Activated naive CD8-positive, alpha-beta T cell treated with anti-CD3 and anti-CD28 coated beads, Interleukin-2, amount 10 ng/mL, durations not matched to agents 7 days and 5 days (primary cell): Measurements from ENCODE around the gene CORO1C. TPM values are rescaled to one million over a fixed set of nuclear protein-coding genes. Genes with fewer than 3 reads are reported as not detected.

ENCODE experiments used
- ATAC-seq: fragments of 150-1000 bp; cut with Tn5 transposase; one replicate; pipeline ENCODE4 v1.10.0; 2021; ENCODE audit warnings: low read depth, moderate library complexity
- POLR2A ChIA-PET: fragments of 350-600 bp; sonication (Branson Sonifier 250); formaldehyde crosslinking; loops from one replicate; lab custom pipeline; 2021; ENCODE audit warnings: antibody characterized with exemption; lab: Charles Lee
- DNase-seq: peaks from one replicate; pipeline ENCODE4 v3.0.0; 2021
- H3K27ac Mint-ChIP-seq: one replicate; pipeline ENCODE4 v1.8.0; 2022; ENCODE audit warnings: mild to moderate bottlenecking, mixed read lengths
- H3K27me3 Mint-ChIP-seq: one replicate; pipeline ENCODE4 v1.8.0; 2022; ENCODE audit warnings: mild to moderate bottlenecking, moderate library complexity, mixed read lengths
- H3K36me3 Mint-ChIP-seq: one replicate; pipeline ENCODE4 v1.8.0; 2021; ENCODE audit warnings: mild to moderate bottlenecking, mixed read lengths
- H3K4me1 Mint-ChIP-seq: one replicate; pipeline ENCODE4 v1.8.0; 2021; ENCODE audit warnings: mixed read lengths
- H3K4me3 Mint-ChIP-seq: one replicate; pipeline ENCODE4 v1.8.0; 2022; ENCODE audit warnings: mild to moderate bottlenecking, moderate library complexity, mixed read lengths
- H3K9me3 Mint-ChIP-seq: one replicate; pipeline ENCODE4 v1.8.0; 2021; ENCODE audit warnings: mixed read lengths
- total RNA-seq, 2 experiments: library from RNA; stranded (reverse); gene quantifications; one replicate each; pipeline ENCODE4 v1.2.3, GENCODE V29; 2021

Gene CORO1C
- total RNA-seq, 2 experiments from 2014 or later: 47.4 to 53.7 TPM

DNA sequence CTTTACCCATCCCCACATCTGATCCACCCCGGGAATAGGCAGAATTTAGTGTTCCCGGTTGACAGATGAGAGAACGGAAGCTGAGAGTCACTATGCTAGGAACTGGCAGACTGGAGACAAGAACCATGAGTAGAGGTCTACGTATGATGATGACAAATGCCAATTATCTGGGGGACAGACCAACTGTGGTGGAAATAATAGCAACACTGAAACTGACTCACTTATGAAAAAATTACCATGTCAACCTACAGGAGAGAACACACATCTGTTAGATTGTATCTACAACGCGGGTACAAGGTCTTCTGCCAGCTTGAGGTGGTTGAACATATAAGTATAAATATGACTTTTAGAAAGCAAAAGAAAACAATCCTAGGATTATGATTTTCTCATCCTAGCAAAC is 82.2 kb downstream of the CORO1C start:
- no peak overlapping the region for H3K27ac Mint-ChIP-seq
- no peak for ATAC-seq
- H3K4me1 Mint-ChIP-seq: peaks cover 25% of the 10 kb centered on the region
- peaks cover 27% of the 10 kb centered on the region for H3K36me3 Mint-ChIP-seq
- H3K27me3 Mint-ChIP-seq: no peaks in the 10 kb centered on the region
- no peaks in the 10 kb centered on the region for H3K9me3 Mint-ChIP-seq
- no peak for DNase-seq
- no peak overlapping the region for H3K4me3 Mint-ChIP-seq
- POLR2A ChIA-PET: interaction anchor here (5.3 kb wide), 1 partner anchor 14 kb away, joined by 63 read pairs; the partner anchor contains the start of gene SELPLG

DNA sequence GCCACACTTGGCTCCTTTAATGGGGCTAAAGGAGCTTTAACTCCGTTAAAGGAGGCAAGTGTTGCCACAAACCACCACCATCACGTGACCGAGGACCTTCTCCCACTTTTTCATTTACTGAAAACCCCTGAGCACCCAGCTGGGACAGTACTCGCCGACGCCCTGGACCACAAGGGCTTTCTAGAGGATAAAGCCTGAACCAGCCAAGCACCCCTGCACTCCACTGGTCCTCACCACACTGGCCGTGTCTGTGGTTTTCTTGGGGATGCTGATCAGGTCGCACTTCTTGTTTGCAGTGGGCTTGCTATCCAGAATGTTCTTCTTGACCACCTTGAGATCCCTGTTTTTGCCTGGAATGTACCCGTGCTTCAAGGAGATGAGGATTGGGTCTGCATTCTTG is 82.9 kb downstream of the CORO1C start:
- Mint-ChIP-seq H3K27ac (no peak overlapping the region), H3K4me3 (no peak overlapping the region), H3K36me3 (peaks cover 33% of the 10 kb centered on the region), H3K9me3 (no peaks in the 10 kb centered on the region), H3K4me1 (peaks cover 25% of the 10 kb centered on the region), H3K27me3 (no peaks in the 10 kb centered on the region)
- DNase-seq (no peak), ATAC-seq (no peak)
- POLR2A ChIA-PET: interaction anchor here (5.3 kb wide), 1 partner anchor 14 kb away, joined by 63 read pairs; the partner anchor contains the start of gene SELPLG

DNA sequence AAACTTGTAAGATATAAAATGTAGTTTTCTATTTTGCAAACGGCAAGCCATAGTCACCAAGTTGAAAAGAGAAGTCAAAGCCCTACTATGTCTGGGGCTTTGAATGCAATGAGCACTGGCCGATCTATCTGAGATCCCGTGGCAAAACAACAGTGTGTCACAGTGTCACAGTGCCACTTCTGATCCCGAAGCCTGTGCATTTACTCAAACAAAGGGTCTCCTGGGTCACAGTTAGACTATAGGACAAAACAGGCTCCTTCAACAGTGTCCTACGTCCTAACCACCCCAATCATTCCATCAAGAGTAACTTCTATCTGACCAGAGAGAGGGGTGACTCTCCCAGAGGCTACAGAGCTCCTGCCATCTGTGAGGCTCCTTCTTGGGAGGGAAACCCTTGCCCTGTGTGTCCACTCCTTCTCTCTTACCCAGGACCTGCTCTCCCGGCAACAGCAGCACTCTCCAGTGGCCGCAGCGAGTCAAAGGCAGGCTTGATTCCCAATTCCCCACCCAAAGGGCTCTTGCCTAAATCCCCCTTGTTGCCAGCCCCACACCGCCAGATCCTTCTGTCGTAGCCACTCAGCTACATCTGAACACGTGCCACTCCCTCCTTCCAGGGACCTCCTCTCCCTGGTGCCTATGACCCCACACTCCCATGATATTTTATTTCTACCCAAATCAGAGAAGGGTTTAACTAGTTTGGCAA is 83.6 kb downstream of the CORO1C start:
- Mint-ChIP-seq H3K4me3 (no peak overlapping the region), H3K27me3 (no peaks in the 10 kb centered on the region), H3K4me1 (peaks cover 25% of the 10 kb centered on the region), H3K27ac (no peak overlapping the region), H3K36me3 (peaks cover 33% of the 10 kb centered on the region), H3K9me3 (no peaks in the 10 kb centered on the region)
- POLR2A ChIA-PET: interaction anchor here (5.3 kb wide), 1 partner anchor 13 kb away, joined by 63 read pairs; the partner anchor contains the start of gene SELPLG
- no peak for ATAC-seq
- no peak for DNase-seq

DNA sequence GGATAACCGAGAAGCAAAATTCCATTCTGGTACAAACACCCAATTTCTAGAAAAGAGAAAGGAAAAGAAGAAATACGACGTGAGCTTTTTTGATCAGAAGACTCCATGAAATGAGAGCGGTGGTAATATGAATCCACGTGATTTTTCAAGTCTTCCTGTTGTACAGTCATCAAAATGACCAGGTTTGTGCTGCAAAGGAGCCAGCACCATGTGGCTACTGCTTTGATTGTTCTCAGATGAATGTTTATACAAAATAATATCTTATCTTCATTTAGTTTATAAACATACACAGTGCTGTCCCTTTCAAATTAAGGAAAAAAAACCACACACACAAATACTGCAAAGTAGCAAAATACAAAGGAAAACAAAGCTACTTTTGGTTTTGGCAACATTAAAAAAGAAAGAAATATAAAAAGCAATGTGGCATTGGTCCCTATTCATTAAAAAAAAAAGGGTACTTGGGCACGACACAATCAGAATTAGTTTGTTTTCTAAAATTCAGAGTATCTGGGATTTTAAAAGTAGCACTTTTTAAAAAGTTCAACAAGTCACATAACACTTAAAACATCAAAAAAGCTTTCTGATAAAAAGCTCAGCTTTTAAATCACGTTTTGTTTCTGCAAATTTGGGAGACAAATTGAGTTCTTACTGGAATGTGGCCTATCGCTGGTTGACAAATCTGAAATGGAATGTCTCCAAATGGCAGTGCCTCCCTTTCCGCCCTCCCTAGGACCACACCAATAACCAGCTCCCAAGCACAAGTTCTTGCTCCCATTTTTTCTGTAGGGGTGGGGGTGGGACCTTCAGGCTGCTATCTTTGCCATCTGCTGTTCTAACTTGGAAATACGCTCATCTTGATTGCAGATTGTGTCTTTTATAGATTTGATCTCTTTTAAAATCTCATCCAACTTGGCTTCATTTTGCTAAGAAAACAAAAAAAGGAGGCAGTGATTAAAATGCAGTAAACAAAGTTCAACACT is 84.4 kb downstream of the CORO1C start:
- no peak for DNase-seq
- Mint-ChIP-seq H3K27ac (peak overlapping the region; percentile 86), H3K9me3 (no peaks in the 10 kb centered on the region), H3K36me3 (peaks cover 33% of the 10 kb centered on the region), H3K4me1 (peaks cover 25% of the 10 kb centered on the region), H3K4me3 (peak overlapping the region; percentile 60), H3K27me3 (no peaks in the 10 kb centered on the region)
- POLR2A ChIA-PET: interaction anchor here (0.6 to 5.3 kb wide), 4 partner anchors 12 to 74 kb away, joined by 3 to 63 read pairs (median 6); partner anchors contain the start of gene SELPLG
- peak; percentile 34 for ATAC-seq

DNA sequence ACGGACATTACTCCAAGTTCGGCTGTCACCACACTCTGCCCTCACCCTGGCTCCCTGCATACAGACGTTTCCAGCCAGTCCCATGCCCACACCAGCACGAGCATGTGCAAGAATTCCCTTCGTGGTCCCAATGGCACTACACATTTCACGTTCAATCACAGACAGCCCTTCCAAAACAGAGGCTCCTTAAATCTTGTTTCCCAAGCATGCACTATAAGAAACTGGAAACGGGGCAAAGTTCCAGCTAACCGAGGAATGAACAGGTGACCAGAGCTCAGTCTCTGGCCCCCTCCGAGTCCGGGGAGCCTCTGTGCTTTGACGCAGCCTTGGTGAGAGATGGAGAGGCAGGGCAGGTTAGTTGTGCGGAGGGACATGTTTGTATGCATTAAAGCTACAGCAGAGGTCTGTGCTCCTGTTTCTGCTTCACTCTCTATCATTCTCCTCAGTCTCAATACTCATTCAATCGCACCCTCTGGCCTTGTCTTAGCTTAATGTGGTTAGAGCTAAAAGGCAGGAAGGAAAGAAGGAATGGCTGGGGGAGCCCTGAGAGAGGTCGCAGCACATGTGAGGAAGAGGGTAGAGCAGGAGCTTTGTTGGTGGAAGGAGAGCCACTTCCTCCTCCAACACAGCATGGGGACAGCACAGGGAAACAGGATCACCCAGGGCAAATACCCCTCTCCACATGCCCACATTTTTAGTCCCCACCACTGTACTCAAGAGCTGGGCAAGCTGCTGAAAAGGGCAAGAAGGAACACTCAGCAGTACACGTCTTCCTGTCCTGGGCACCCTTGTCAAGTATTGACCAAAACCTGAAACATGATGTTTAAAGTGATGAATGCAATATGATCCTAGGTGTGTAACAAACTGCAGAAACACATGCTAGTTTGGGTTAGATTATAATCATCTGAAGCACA is 85.4 kb downstream of the CORO1C start:
- Mint-ChIP-seq H3K4me1 (peaks cover 25% of the 10 kb centered on the region), H3K27ac (peak overlapping the region; percentile 86), H3K9me3 (no peaks in the 10 kb centered on the region), H3K36me3 (peaks cover 29% of the 10 kb centered on the region), H3K4me3 (peak overlapping the region; percentile 60), H3K27me3 (no peaks in the 10 kb centered on the region)
- ATAC-seq (peak; percentile 37), DNase-seq (no peak)
- POLR2A ChIA-PET: interaction anchor here (0.6 to 5.3 kb wide), 5 partner anchors 11 to 73 kb away, joined by 3 to 63 read pairs (median 5); partner anchors contain the start of gene SELPLG

DNA sequence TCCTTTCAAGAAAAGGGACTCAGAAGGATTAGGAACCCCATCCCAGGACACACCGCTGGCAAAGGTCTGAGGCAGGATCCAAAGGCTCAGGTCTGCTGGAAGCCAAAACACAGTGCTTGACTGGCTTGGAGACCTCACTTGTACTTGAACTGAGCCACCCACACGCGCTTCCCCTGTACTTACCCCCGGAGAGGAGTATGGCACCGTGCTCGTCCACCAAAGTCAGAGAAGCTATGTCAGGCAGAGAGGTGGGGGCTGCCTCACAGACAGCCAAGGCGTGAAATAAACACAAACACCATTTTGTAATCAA is 86.6 kb downstream of the CORO1C start:
- no peak overlapping the region for H3K4me3 Mint-ChIP-seq
- H3K27ac Mint-ChIP-seq: no peak overlapping the region

DNA sequence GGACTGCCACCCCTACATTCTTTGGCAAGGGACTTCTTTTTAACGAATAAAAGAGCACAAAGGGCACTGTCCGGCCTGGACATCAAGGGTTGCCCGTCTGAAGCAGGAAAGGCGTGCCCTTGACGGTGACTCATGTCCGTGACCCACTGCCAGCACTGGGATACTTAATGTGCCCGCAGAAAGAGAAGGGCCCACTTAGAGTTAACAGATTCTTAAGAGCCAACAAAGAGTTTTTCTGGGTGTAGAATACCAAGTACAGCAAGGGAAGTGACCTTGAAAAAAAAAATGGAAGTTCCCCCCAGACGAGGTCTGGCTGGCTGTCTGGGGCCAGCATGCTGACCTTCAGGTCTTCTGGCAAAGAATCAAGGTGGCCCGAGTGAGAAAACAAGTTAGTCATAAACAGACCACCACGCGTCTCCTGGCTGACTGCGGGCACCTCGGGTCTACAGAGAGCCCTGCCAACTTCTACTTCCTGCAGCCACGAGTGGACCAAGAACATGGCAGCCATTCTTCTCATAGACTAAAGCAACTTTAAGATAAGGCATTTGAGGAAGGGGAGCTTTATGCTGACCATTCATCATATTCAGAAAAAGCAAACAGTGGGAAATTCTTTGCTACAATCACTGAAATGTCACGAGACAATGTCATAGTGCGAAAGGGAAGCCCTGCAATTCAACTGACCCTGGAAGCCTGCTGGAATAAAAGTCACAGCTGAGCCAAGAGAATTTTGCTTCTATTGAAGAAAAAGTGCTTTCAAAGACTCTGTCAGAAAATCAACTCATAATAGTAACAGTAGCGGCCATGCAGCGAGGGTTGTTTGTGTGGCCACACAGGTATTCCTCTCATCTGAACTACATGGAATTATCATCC is 87.1 kb downstream of the CORO1C start:
- no peak overlapping the region for H3K27ac Mint-ChIP-seq
- ATAC-seq: no peak
- POLR2A ChIA-PET: interaction anchor here (5.3 kb wide), 1 partner anchor 10 kb away, joined by 63 read pairs; the partner anchor contains the start of gene SELPLG
- H3K4me1 Mint-ChIP-seq: peaks cover 23% of the 10 kb centered on the region
- H3K27me3 Mint-ChIP-seq: no peaks in the 10 kb centered on the region
- H3K4me3 Mint-ChIP-seq: no peak overlapping the region
- H3K9me3 Mint-ChIP-seq: no peaks in the 10 kb centered on the region
- H3K36me3 Mint-ChIP-seq: peaks cover 28% of the 10 kb centered on the region
- DNase-seq: no peak

More for the DNA sequence above, 86.6 kb downstream of the CORO1C start:
- no peak for ATAC-seq
- Mint-ChIP-seq H3K9me3 (no peaks in the 10 kb centered on the region), H3K36me3 (peaks cover 29% of the 10 kb centered on the region), H3K4me1 (peaks cover 25% of the 10 kb centered on the region), H3K27me3 (no peaks in the 10 kb centered on the region)
- POLR2A ChIA-PET: interaction anchor here (5.3 kb wide), 1 partner anchor 10 kb away, joined by 63 read pairs; the partner anchor contains the start of gene SELPLG
- no peak for DNase-seq

DNA sequence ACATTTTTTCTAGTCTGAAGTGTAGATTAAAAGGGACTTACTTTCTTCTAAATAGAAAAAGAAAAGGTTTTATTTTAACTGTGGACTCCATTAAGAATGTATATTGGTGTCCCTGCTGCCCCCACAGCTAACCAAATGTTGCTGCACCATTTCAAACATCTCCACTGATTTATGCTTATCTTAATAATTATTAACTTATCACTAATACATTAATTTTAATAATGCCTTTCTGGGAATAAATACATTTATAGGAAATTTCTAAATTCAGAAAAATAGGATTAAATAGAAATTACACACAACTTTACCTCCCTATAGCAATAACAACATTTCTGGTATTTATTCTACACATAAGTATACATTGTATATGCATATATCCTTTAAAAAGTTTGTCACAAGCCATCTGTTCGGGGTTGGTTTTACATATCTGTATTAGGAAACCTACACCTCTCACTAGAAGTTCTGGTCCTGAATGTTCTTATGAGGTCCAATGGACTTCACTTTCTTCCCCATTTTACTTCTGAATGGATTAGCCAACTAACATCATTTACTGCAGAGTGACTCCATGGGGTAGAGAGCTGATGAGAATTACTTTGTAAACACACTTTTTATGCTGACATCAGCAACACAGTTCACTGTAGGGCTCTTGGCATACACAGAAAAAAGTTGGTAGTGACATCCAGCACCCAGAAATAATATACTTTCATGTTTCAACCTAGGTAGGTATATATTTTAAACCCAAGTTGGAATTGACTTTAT is 88.2 kb downstream of the CORO1C start:
- POLR2A ChIA-PET: interaction anchor here (1.0 to 1.7 kb wide), 2 partner anchors 10 to 14 kb away, joined by 3 to 4 read pairs; partner anchors contain the start of gene SELPLG
- H3K27ac Mint-ChIP-seq: no peak overlapping the region
- no peak overlapping the region for H3K4me3 Mint-ChIP-seq
- H3K9me3 Mint-ChIP-seq: no peaks in the 10 kb centered on the region
- peaks cover 27% of the 10 kb centered on the region for H3K36me3 Mint-ChIP-seq
- peaks cover 21% of the 10 kb centered on the region for H3K4me1 Mint-ChIP-seq
- DNase-seq: no peak
- ATAC-seq: no peak
- H3K27me3 Mint-ChIP-seq: no peaks in the 10 kb centered on the region

DNA sequence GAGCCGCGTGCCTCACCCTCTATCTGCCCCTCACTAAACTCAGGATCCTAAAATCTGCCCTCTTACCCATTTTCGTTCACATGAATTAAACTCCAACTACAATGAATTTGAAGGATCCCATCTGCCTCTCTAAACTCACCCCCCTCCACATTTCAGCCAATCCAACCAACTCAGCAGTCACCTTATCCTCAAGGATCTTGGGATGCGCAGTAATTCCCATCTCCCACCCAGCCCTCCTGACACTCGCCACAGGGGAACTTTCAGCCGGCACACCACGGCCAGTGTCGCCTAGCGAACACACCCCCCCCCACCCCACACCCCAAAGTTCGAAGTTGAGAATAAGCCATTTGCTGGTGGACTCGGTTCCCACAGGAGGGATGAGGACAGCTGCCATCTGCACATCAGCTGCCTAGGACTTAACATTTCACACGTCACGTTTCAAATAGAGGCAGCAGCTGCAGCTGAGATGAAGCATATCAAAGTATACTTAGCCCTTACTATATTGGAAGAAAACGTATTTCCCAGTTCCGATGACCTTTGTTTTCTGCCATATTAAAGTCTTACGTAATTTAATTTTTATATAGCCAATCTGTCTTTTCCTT is 88.9 kb downstream of the CORO1C start:
- peaks cover 26% of the 10 kb centered on the region for H3K4me1 Mint-ChIP-seq
- ATAC-seq (no peak), DNase-seq (no peak)
- POLR2A ChIA-PET: interaction anchor here (1.0 to 1.7 kb wide), 2 partner anchors 9 to 13 kb away, joined by 3 to 4 read pairs; partner anchors contain the start of gene SELPLG
- no peaks in the 10 kb centered on the region for H3K27me3 Mint-ChIP-seq
- peak overlapping the region; percentile 3 for H3K27ac Mint-ChIP-seq
- H3K9me3 Mint-ChIP-seq: no peaks in the 10 kb centered on the region
- H3K36me3 Mint-ChIP-seq: peaks cover 29% of the 10 kb centered on the region
- no peak overlapping the region for H3K4me3 Mint-ChIP-seq

DNA sequence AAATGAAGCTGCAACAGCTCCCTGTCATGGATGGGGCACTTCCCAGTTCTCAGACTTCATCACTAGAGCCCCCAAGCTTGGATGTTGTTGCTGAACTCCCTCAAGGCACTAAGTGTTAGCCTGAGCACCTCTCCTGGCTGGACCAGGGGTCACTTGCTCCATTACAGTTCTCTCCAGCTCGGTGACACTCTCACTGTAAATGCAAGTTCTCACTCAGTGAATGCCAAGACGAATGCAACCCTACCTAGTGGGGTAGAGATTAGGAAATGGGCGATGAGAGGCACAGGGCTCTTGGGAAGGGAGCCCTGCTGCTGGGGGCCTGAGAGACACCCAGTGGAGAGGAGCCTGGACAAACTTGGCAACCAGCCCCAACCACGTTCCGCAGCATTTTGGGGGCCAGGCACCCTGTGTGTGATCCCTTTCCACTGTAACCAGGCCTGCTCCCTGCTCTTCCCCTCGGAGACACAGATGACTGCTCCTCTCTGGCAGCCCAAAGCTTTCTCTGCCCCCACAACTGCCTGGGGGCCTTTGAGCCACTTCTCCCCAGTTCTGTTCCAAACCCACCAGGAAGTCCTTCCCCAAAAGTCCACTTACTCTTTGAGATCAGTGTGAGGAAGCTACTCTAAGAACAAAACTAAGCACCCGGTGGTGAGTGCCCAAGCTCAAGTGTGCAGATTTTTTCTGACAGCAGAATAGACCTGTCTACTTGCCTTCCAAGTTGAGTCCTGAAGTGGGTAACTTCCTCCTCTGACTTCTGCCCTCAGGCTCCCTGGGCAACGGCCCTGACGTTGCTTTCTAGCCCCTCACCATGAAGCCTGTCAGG is 89.7 kb downstream of the CORO1C start:
- H3K4me1 Mint-ChIP-seq: peaks cover 30% of the 10 kb centered on the region
- peaks cover 31% of the 10 kb centered on the region for H3K36me3 Mint-ChIP-seq
- H3K27me3 Mint-ChIP-seq: no peaks in the 10 kb centered on the region
- no peak overlapping the region for H3K4me3 Mint-ChIP-seq
- ATAC-seq (no peak), DNase-seq (no peak)
- H3K9me3 Mint-ChIP-seq: no peaks in the 10 kb centered on the region
- POLR2A ChIA-PET: interaction anchor here (0.8 to 1.7 kb wide), 2 partner anchors 8 to 11 kb away, joined by 4 read pairs; partner anchors contain the start of gene SELPLG
- H3K27ac Mint-ChIP-seq: peak overlapping the region; percentile 14
